A673 (cell line): Measurements from ENCODE around the gene CORO7.

Experiments used
- EZH2 ChIP-seq: fragments of 200-600 bp; sonication (generic); IDR thresholded peaks from 2 replicates; pipeline ENCODE4 v1.6.1; 2017; ENCODE audit warnings: borderline replicate concordance, low read depth, mild to moderate bottlenecking, mixed read lengths, antibody characterized with exemption, low read length; ENCODE audit not compliant: poor library complexity, severe bottlenecking
- TF ChIP-seq, protein P1 (sequence below): fragments of 300-800, 200-600 bp; sonication (generic); conservative IDR thresholded peaks from 2 replicates; pipeline ENCODE4 v1.5.1; 2017; ENCODE audit warnings: low read depth, mild to moderate bottlenecking, antibody characterized with exemption, low read length, moderate library complexity, mixed read lengths

DNA sequence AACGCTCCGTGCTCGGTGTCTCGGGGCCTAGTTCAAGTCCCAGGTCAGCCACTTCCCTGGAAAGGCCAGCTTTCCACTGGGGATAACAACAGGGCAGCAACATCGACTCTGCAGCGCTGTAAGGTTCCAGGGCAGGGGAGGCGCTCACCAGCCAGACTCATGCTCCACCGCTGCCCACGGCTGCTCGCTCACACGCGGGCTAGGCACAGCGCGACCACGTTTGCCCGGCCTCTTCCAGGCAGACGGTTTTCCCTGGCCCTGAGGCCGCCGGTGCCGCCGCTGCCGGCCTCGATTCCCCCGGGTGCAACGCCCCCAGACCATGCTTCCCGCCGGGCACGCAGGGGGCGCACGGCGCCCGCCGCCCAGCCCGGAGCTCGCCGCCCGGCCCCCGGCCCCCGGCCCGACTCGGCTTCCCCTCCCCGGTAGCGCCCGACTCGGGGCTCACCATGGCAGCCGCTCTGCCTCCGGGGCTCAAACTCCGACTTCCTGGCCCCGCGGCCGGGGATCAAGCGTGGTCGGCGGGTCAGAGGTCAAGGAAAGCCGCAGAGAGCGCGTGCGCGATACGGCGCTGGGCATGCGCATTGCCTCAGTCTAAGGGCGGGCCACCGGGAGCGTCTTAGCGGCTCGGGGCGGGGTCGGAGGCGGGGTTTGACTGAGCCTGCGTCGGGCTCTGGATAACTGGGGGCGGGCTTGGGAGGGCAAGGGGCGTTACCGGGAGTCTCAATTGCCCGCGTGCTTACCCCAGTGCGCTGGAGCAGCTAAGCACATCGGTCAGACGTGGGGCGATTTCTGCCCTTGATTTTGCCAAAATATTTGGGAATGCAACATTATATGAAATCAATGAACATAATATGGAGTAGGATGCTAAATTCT lies 65.4 kb downstream of the CORO7 start, which contains the start of gene PAM16:
- TF ChIP-seq, protein P1, sequence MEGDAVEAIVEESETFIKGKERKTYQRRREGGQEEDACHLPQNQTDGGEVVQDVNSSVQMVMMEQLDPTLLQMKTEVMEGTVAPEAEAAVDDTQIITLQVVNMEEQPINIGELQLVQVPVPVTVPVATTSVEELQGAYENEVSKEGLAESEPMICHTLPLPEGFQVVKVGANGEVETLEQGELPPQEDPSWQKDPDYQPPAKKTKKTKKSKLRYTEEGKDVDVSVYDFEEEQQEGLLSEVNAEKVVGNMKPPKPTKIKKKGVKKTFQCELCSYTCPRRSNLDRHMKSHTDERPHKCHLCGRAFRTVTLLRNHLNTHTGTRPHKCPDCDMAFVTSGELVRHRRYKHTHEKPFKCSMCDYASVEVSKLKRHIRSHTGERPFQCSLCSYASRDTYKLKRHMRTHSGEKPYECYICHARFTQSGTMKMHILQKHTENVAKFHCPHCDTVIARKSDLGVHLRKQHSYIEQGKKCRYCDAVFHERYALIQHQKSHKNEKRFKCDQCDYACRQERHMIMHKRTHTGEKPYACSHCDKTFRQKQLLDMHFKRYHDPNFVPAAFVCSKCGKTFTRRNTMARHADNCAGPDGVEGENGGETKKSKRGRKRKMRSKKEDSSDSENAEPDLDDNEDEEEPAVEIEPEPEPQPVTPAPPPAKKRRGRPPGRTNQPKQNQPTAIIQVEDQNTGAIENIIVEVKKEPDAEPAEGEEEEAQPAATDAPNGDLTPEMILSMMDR = peak; percentile 20; the same call in 1 of the 2 replicates
- TF ChIP-seq EZH2 = no peak
